Measurements from ENCODE around the gene ZNF474.

Gene ZNF474

GRCh38 chr5:122164070-122164435, 34.7 kb downstream of the ZNF474 start:
- Histone ChIP-seq H3K27me3 (ENCODE audit: insufficient read depth, low read depth) (no peaks in the 10 kb centered on the region), H3K9ac (no peak overlapping the region), H3K4me2 (no peak overlapping the region), H4K20me1 (ENCODE audit: insufficient read depth) (no peaks in the 10 kb centered on the region), H3K27ac (no peak overlapping the region), H3K79me2 (ENCODE audit: insufficient read depth, low read depth) (no peaks in the 10 kb centered on the region), H2AFZ (ENCODE audit: low read depth) (no peak overlapping the region), H3K36me3 (ENCODE audit: insufficient read depth) (no peaks in the 10 kb centered on the region), H3K4me1 (ENCODE audit: low read depth, poor library complexity, severe bottlenecking) (no peaks in the 10 kb centered on the region), H3K4me3 (IDR thresholded peaks at IDR 0.05; ENCODE audit: insufficient read depth, low read depth, low read length) (no peak overlapping the region)
- TF ChIP-seq, protein P1, sequence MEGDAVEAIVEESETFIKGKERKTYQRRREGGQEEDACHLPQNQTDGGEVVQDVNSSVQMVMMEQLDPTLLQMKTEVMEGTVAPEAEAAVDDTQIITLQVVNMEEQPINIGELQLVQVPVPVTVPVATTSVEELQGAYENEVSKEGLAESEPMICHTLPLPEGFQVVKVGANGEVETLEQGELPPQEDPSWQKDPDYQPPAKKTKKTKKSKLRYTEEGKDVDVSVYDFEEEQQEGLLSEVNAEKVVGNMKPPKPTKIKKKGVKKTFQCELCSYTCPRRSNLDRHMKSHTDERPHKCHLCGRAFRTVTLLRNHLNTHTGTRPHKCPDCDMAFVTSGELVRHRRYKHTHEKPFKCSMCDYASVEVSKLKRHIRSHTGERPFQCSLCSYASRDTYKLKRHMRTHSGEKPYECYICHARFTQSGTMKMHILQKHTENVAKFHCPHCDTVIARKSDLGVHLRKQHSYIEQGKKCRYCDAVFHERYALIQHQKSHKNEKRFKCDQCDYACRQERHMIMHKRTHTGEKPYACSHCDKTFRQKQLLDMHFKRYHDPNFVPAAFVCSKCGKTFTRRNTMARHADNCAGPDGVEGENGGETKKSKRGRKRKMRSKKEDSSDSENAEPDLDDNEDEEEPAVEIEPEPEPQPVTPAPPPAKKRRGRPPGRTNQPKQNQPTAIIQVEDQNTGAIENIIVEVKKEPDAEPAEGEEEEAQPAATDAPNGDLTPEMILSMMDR (conservative IDR thresholded peaks at IDR 0.05; ENCODE audit: low read depth, low read length), result no peak

GRCh38 chr5:122164831-122165558, 35.6 kb downstream of the ZNF474 start:
- H3K36me3 ChIP-seq (ENCODE audit: insufficient read depth), result no peaks in the 10 kb centered on the region
- H3K27ac ChIP-seq, result no peak overlapping the region
- no peak overlapping the region for H2AFZ ChIP-seq (ENCODE audit: low read depth)
- H3K4me1 ChIP-seq (ENCODE audit: low read depth, poor library complexity, severe bottlenecking), result no peaks in the 10 kb centered on the region
- TF ChIP-seq, protein P1 (conservative IDR thresholded peaks at IDR 0.05; ENCODE audit: low read depth, low read length), result no peak
- H3K4me3 ChIP-seq (IDR thresholded peaks at IDR 0.05; ENCODE audit: insufficient read depth, low read depth, low read length), result no peak overlapping the region
- H4K20me1 ChIP-seq (ENCODE audit: insufficient read depth), result no peaks in the 10 kb centered on the region
- no peaks in the 10 kb centered on the region for H3K79me2 ChIP-seq (ENCODE audit: insufficient read depth, low read depth)
- H3K27me3 ChIP-seq (ENCODE audit: insufficient read depth, low read depth), result no peaks in the 10 kb centered on the region
- H3K4me2 ChIP-seq, result no peak overlapping the region
- no peak overlapping the region for H3K9ac ChIP-seq

- Histone ChIP-seq H3K4me2 (no peak overlapping the region), H3K4me3 (IDR thresholded peaks at IDR 0.05; ENCODE audit: insufficient read depth, low read depth, low read length) (no peak overlapping the region), H3K79me2 (ENCODE audit: insufficient read depth, low read depth) (no peaks in the 10 kb centered on the region), H2AFZ (ENCODE audit: low read depth) (no peak overlapping the region), H3K9ac (no peak overlapping the region), H3K27me3 (ENCODE audit: insufficient read depth, low read depth) (no peaks in the 10 kb centered on the region), H3K36me3 (ENCODE audit: insufficient read depth) (no peaks in the 10 kb centered on the region), H3K4me1 (ENCODE audit: low read depth, poor library complexity, severe bottlenecking) (no peaks in the 10 kb centered on the region), H4K20me1 (ENCODE audit: insufficient read depth) (no peaks in the 10 kb centered on the region), H3K27ac (no peak overlapping the region)
- TF ChIP-seq, protein P1 (conservative IDR thresholded peaks at IDR 0.05; ENCODE audit: low read depth, low read length), result no peak
Measured at GRCh38 chr5:122165559-122166078, 36.3 kb downstream of the ZNF474 start.

- Histone ChIP-seq H3K27me3 (ENCODE audit: insufficient read depth, low read depth) (no peaks in the 10 kb centered on the region), H2AFZ (ENCODE audit: low read depth) (no peak overlapping the region), H4K20me1 (ENCODE audit: insufficient read depth) (no peaks in the 10 kb centered on the region), H3K9ac (no peak overlapping the region), H3K36me3 (ENCODE audit: insufficient read depth) (no peaks in the 10 kb centered on the region), H3K79me2 (ENCODE audit: insufficient read depth, low read depth) (no peaks in the 10 kb centered on the region), H3K4me2 (no peak overlapping the region), H3K27ac (no peak overlapping the region), H3K4me3 (IDR thresholded peaks at IDR 0.05; ENCODE audit: insufficient read depth, low read depth, low read length) (no peak overlapping the region), H3K4me1 (ENCODE audit: low read depth, poor library complexity, severe bottlenecking) (no peaks in the 10 kb centered on the region)
- TF ChIP-seq, protein P1 (conservative IDR thresholded peaks at IDR 0.05; ENCODE audit: low read depth, low read length), result no peak
Measured at GRCh38 chr5:122169350-122170103, 40.2 kb downstream of the ZNF474 start.
